SU-DHL-6 (cell line): Measurements from ENCODE around the gene TALDO1.

Experiments used
- H2AFZ ChIP-seq: fragments of 200-600 bp; sonication (generic); 2 replicates; pipeline ENCODE4 v1.6.1; 2014; ENCODE audit warnings: low read depth, mild to moderate bottlenecking, moderate library complexity, mixed read lengths, antibody characterized with exemption, low read length; ENCODE audit not compliant: severe bottlenecking
- H3F3A ChIP-seq: fragments of 200-600 bp; shearing (Covaris generic); 2 replicates; pipeline ENCODE4 v1.6.0; 2016; ENCODE audit warnings: antibody characterized with exemption, mild to moderate bottlenecking; ENCODE audit not compliant: insufficient read depth
- H3K27ac ChIP-seq: fragments of 200-600 bp; sonication (generic); 2 replicates; pipeline ENCODE4 v1.5.1; 2016; ENCODE audit warnings: low read depth, mild to moderate bottlenecking, low read length, moderate library complexity, mixed read lengths
- H3K27me3 ChIP-seq: fragments of 200-600 bp; sonication (generic), shearing (Covaris generic); 2 replicates; pipeline ENCODE4 v1.6.0; 2014; ENCODE audit warnings: mild to moderate bottlenecking, low read length
- H3K36me3 ChIP-seq: fragments of 200-600 bp; sonication (generic); 2 replicates; pipeline ENCODE4 v1.6.1; 2014; ENCODE audit warnings: mild to moderate bottlenecking, low read length, mixed read lengths
- H3K4me2 ChIP-seq: fragments of 300-600, 200-600 bp; shearing (Covaris generic), sonication (generic); 2 replicates; pipeline ENCODE4 v1.6.0; 2014; ENCODE audit warnings: low read length, low read depth, mild to moderate bottlenecking; ENCODE audit not compliant: poor library complexity, severe bottlenecking
- H3K4me3 ChIP-seq: fragments of 200-600 bp; sonication (generic); 2 replicates; pipeline ENCODE4 v1.5.1; 2014; ENCODE audit warnings: antibody characterized with exemption, low read length, mild to moderate bottlenecking, mixed read lengths; ENCODE audit not compliant: insufficient read depth, poor library complexity, severe bottlenecking
- H3K79me2 ChIP-seq: fragments of 200-600 bp; sonication (generic); 2 replicates; pipeline ENCODE4 v1.6.1; 2014; ENCODE audit warnings: mild to moderate bottlenecking, low read length, moderate library complexity; ENCODE audit not compliant: insufficient read depth
- H3K9ac ChIP-seq: fragments of 200-600 bp; sonication (generic); 2 replicates; pipeline ENCODE4 v1.7.0; 2014; ENCODE audit warnings: mild to moderate bottlenecking, low read length
- H3K9me2 ChIP-seq: fragments of 200-600 bp; sonication (generic); replicated peaks from 2 replicates; pipeline ENCODE4 v1.6.1; 2014; ENCODE audit warnings: low read length; ENCODE audit not compliant: insufficient read depth
- H3K9me3 ChIP-seq: fragments of 200-600 bp; sonication (generic); 2 replicates; pipeline ENCODE4 v1.6.1; 2014; ENCODE audit warnings: low read length, mixed read lengths; ENCODE audit not compliant: insufficient read depth
- H4K20me1 ChIP-seq: fragments of 200-600 bp; sonication (generic); 2 replicates; pipeline ENCODE4 v1.6.1; 2014; ENCODE audit warnings: low read depth, mild to moderate bottlenecking, antibody characterized with exemption, low read length, moderate library complexity, mixed read lengths
- EZH2phosphoT487 ChIP-seq: fragments of 200-600 bp; sonication (generic), shearing (Covaris generic); conservative IDR thresholded peaks from 2 replicates; pipeline ENCODE4 v1.6.1; 2018; ENCODE audit warnings: mild to moderate bottlenecking, antibody characterized with exemption, low read length, moderate library complexity, mixed read lengths
- TF ChIP-seq, protein P1 (sequence below): fragments of 200-600 bp; sonication (generic); IDR thresholded peaks from one replicate; pipeline ENCODE4 v1.5.1; 2017; ENCODE audit warnings: antibody characterized with exemption, mild to moderate bottlenecking, low read length, moderate library complexity; ENCODE audit not compliant: insufficient read depth, poor library complexity, severe bottlenecking

The TALDO1 gene

GRCh38 chr11:777288-778255, 30.3 kb downstream of the TALDO1 start, which contains the start of gene GATD1:
GATD1 (minus strand) TSS chr11:777487; CDS start chr11:777462, 25 bp downstream.
- Histone ChIP-seq H3F3A (no peaks in the 10 kb centered on the region), H3K9me2 (no peaks in the 10 kb centered on the region), H3K4me2 (peak within 1 kb of the TSS; percentile 93), H3K27me3 (no peaks in the 10 kb centered on the region), H3K27ac (peak within 1 kb of the TSS; percentile 77), H3K4me3 (peak within 1 kb of the TSS; percentile 99), H3K9me3 (no peaks in the 10 kb centered on the region), H3K36me3 (no peaks in the 10 kb centered on the region), H2AFZ (peak within 1 kb of the TSS; percentile 96), H3K9ac (peak within 1 kb of the TSS; percentile 100), H3K79me2 (peaks cover 54% of the 10 kb centered on the region), H4K20me1 (no peaks in the 10 kb centered on the region)
- TF ChIP-seq, protein P1, sequence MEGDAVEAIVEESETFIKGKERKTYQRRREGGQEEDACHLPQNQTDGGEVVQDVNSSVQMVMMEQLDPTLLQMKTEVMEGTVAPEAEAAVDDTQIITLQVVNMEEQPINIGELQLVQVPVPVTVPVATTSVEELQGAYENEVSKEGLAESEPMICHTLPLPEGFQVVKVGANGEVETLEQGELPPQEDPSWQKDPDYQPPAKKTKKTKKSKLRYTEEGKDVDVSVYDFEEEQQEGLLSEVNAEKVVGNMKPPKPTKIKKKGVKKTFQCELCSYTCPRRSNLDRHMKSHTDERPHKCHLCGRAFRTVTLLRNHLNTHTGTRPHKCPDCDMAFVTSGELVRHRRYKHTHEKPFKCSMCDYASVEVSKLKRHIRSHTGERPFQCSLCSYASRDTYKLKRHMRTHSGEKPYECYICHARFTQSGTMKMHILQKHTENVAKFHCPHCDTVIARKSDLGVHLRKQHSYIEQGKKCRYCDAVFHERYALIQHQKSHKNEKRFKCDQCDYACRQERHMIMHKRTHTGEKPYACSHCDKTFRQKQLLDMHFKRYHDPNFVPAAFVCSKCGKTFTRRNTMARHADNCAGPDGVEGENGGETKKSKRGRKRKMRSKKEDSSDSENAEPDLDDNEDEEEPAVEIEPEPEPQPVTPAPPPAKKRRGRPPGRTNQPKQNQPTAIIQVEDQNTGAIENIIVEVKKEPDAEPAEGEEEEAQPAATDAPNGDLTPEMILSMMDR: no peak
- no peak for TF ChIP-seq EZH2phosphoT487

- TF ChIP-seq EZH2phosphoT487: no peak
- TF ChIP-seq, protein P1: no peak
- H3K36me3 ChIP-seq: no peaks in the 10 kb centered on the region
- peak overlapping the region; percentile 76 for H3K4me2 ChIP-seq
These were observed 32.0 kb downstream of the TALDO1 start for GRCh38 chr11:778976-779954.

GRCh38 chr11:779955-780532, 32.8 kb downstream of the TALDO1 start:
- Histone ChIP-seq H2AFZ (no peak overlapping the region), H3K79me2 (peaks cover 30% of the 10 kb centered on the region), H3K27me3 (no peaks in the 10 kb centered on the region), H3K4me2 (no peak overlapping the region), H3K36me3 (no peaks in the 10 kb centered on the region), H3K27ac (no peak overlapping the region), H3K9me2 (no peaks in the 10 kb centered on the region), H3K9ac (no peak overlapping the region), H3K4me3 (no peak overlapping the region), H3F3A (0 out of 2 replicates have a peak, but pooled peaks cover 2% of the 10 kb centered on the region), H4K20me1 (no peaks in the 10 kb centered on the region), H3K9me3 (no peaks in the 10 kb centered on the region)
- TF ChIP-seq EZH2phosphoT487: no peak

More at GRCh38 chr11:778976-779954, 32.0 kb downstream of the TALDO1 start:
- H3K27me3 ChIP-seq: no peaks in the 10 kb centered on the region
- H2AFZ ChIP-seq: no peak overlapping the region
- no peaks in the 10 kb centered on the region for H3K9me2 ChIP-seq
- 0 out of 2 replicates have a peak, but pooled peaks cover under 1% of the 10 kb centered on the region for H3F3A ChIP-seq
- H3K4me3 ChIP-seq: no peak overlapping the region
- H3K9ac ChIP-seq: no peak overlapping the region
- H3K27ac ChIP-seq: no peak overlapping the region
- H3K79me2 ChIP-seq: peaks cover 38% of the 10 kb centered on the region
- no peaks in the 10 kb centered on the region for H4K20me1 ChIP-seq
- no peaks in the 10 kb centered on the region for H3K9me3 ChIP-seq
